Suprapubic skin (tissue), 4 donors: ENCODE data around the gene TBC1D22A. TPM values are rescaled to one million over a fixed set of nuclear protein-coding genes. Genes with fewer than 3 reads are reported as not detected.

Source experiments
- DNase-seq, 2 donors: peaks; one replicate each; pipeline ENCODE4 v3.0.0-alpha.2; 2019; ENCODE audit warnings: low spot score in 2 of 2
- H3K27ac ChIP-seq: fragments of 200-600 bp; sonication (generic); one replicate; pipeline ENCODE4 v1.5.1; 2019
- H3K27me3 ChIP-seq: fragments of 200-600 bp; sonication (generic); one replicate; pipeline ENCODE4 v1.5.1; 2019
- H3K36me3 ChIP-seq: fragments of 200-600 bp; sonication (generic); one replicate; pipeline ENCODE4 v1.5.1; 2019
- H3K4me1 ChIP-seq: fragments of 200-600 bp; sonication (generic); one replicate; pipeline ENCODE4 v1.5.1; 2019
- H3K4me3 ChIP-seq: fragments of 200-600 bp; sonication (generic); one replicate; pipeline ENCODE4 v1.5.1; 2019; ENCODE audit warnings: mild to moderate bottlenecking
- H3K9me3 ChIP-seq: fragments of 200-600 bp; sonication (generic); one replicate; pipeline ENCODE4 v1.5.1; 2019
- EP300 ChIP-seq: sonication (generic); formaldehyde crosslinking; IDR thresholded peaks from one replicate; pipeline ENCODE4 v1.6.1; 2017; ENCODE audit warnings: antibody characterized with exemption
- POLR2A ChIP-seq, 2 donors: fragments of 450-650 bp; IDR thresholded peaks; one replicate each; pipeline ENCODE4 v1.6.1; 2017; ENCODE audit warnings: antibody characterized with exemption in 2 of 2, mild to moderate bottlenecking in 2 of 2, moderate library complexity in 2 of 2
- POLR2AphosphoS5 ChIP-seq, 3 donors: sonication (generic); formaldehyde crosslinking; IDR thresholded peaks; one replicate each; pipeline ENCODE4 v1.6.1; 2017; ENCODE audit warnings: antibody characterized with exemption in 3 of 3
- WGBS: methylation state at CpG from one replicate; pipeline ENCODE4 v1.1.5; 2018; 5-methylcytosine and 5-hydroxymethylcytosine counted together
- total RNA-seq, 4 donors: library from RNA; depleted of rRNA; stranded (reverse); fragments of >200 nt; gene quantifications; one replicate each; pipeline ENCODE4 v1.1.0, GENCODE V29; 2016
- TF ChIP-seq, protein P1 (sequence below), 2 donors: fragments of 200-600 bp in 1 of 2; fragments of 450-650 bp in 1 of 2; sonication (generic) in 1 of 2; IDR thresholded peaks; one replicate each; pipeline ENCODE4 v1.5.1; 2016 to 2019; ENCODE audit warnings: antibody characterized with exemption in 2 of 2, mild to moderate bottlenecking in 1 of 2, moderate library complexity in 1 of 2

TBC1D22A gene
- total RNA-seq, 4 donors from 2014 or later: 24.8 to 43.2 (median 35.4) TPM

- H3K9me3 ChIP-seq: no peaks in the 10 kb centered on the region
- TF ChIP-seq POLR2A (IDR thresholded peaks at IDR 0.05) (no peak), EP300 (no peak)
- TF ChIP-seq, protein P1, sequence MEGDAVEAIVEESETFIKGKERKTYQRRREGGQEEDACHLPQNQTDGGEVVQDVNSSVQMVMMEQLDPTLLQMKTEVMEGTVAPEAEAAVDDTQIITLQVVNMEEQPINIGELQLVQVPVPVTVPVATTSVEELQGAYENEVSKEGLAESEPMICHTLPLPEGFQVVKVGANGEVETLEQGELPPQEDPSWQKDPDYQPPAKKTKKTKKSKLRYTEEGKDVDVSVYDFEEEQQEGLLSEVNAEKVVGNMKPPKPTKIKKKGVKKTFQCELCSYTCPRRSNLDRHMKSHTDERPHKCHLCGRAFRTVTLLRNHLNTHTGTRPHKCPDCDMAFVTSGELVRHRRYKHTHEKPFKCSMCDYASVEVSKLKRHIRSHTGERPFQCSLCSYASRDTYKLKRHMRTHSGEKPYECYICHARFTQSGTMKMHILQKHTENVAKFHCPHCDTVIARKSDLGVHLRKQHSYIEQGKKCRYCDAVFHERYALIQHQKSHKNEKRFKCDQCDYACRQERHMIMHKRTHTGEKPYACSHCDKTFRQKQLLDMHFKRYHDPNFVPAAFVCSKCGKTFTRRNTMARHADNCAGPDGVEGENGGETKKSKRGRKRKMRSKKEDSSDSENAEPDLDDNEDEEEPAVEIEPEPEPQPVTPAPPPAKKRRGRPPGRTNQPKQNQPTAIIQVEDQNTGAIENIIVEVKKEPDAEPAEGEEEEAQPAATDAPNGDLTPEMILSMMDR (IDR thresholded peaks at IDR 0.05): no peak
- no peaks in the 10 kb centered on the region for H3K27me3 ChIP-seq
- H3K4me1 ChIP-seq: peaks cover 12% of the 10 kb centered on the region
- peaks cover 8% of the 10 kb centered on the region for H3K36me3 ChIP-seq
- no peak overlapping the region for H3K4me3 ChIP-seq
- H3K27ac ChIP-seq: no peak overlapping the region
- no peak for DNase-seq
- 88% methylated on average over 31 of the region's 31 CpGs for WGBS
Observed at GRCh38 chr22:47155131-47155885, 392.9 kb downstream of the TBC1D22A start.

- TF ChIP-seq POLR2A (IDR thresholded peaks at IDR 0.05) (no peak), POLR2AphosphoS5 (IDR thresholded peaks at IDR 0.05) (no peak), EP300 (no peak)
- TF ChIP-seq, protein P1 (IDR thresholded peaks at IDR 0.05): no peak
- peaks cover 12% of the 10 kb centered on the region for H3K4me1 ChIP-seq
- no peak overlapping the region for H3K27ac ChIP-seq
- WGBS: 87% methylated on average over 8 of the region's 9 CpGs
- DNase-seq: no peak
- H3K9me3 ChIP-seq: no peaks in the 10 kb centered on the region
- H3K27me3 ChIP-seq: no peaks in the 10 kb centered on the region
- no peak overlapping the region for H3K4me3 ChIP-seq
- peaks cover 8% of the 10 kb centered on the region for H3K36me3 ChIP-seq
Observed at GRCh38 chr22:47155912-47156311, 393.5 kb downstream of the TBC1D22A start.

DNA sequence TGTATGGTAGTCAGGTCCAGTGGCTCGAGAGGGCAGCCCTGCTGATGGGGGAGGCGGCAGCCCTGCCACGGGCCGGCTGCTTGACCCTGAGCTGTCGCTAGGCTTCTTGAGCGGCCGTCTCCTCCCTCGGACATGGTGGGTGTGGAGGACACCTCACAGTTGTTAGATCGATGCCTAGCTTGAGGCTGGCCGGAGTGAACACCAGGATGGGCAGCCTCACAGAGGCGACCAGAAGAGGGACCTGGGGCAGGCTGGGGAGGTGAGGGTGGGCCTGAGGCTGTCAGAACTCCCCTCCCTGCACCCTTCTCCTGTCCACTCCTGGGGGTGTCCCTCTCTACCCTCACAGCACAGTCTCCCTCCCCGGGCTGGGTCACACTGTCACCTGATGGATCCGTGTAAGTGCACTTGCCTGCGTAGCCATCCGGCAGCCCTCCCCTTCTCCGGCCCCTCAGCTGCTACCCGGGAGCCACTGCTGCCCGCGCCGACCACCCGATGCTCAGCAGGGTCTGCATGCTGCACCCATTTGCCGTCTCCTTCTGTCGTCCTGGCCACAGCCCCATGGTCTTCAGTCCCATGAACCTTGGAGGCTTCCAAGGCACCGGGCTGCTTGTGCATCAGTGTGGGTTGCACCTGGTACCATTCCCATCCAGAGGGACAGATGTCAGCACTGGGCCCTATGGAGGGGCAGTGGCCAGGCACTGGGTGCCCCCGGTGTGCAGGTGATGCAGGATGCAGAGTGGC, 394.1 kb downstream of the TBC1D22A start:
- Histone ChIP-seq H3K4me1 (peaks cover 12% of the 10 kb centered on the region), H3K9me3 (no peaks in the 10 kb centered on the region), H3K36me3 (peaks cover 8% of the 10 kb centered on the region), H3K27me3 (no peaks in the 10 kb centered on the region), H3K27ac (no peak overlapping the region), H3K4me3 (no peak overlapping the region)
- no peak for DNase-seq
- 95% methylated on average over 15 of the region's 25 CpGs for WGBS
- TF ChIP-seq EP300: no peak
- TF ChIP-seq, protein P1 (IDR thresholded peaks at IDR 0.05): no peak
- no peak for TF ChIP-seq POLR2A (IDR thresholded peaks at IDR 0.05)

GRCh38 chr22:47157093-47157420, 394.6 kb downstream of the TBC1D22A start:
- Histone ChIP-seq H3K27ac (no peak overlapping the region), H3K9me3 (no peaks in the 10 kb centered on the region), H3K4me3 (no peak overlapping the region), H3K4me1 (peaks cover 12% of the 10 kb centered on the region), H3K36me3 (peaks cover 8% of the 10 kb centered on the region), H3K27me3 (no peaks in the 10 kb centered on the region)
- DNase-seq: no peak
- no peak for TF ChIP-seq POLR2AphosphoS5 (IDR thresholded peaks at IDR 0.05)
- no peak for TF ChIP-seq EP300
- TF ChIP-seq, protein P1 (IDR thresholded peaks at IDR 0.05): no peak
- TF ChIP-seq POLR2A (IDR thresholded peaks at IDR 0.05): no peak
- 87% methylated on average over 14 of the region's 15 CpGs for WGBS

DNA sequence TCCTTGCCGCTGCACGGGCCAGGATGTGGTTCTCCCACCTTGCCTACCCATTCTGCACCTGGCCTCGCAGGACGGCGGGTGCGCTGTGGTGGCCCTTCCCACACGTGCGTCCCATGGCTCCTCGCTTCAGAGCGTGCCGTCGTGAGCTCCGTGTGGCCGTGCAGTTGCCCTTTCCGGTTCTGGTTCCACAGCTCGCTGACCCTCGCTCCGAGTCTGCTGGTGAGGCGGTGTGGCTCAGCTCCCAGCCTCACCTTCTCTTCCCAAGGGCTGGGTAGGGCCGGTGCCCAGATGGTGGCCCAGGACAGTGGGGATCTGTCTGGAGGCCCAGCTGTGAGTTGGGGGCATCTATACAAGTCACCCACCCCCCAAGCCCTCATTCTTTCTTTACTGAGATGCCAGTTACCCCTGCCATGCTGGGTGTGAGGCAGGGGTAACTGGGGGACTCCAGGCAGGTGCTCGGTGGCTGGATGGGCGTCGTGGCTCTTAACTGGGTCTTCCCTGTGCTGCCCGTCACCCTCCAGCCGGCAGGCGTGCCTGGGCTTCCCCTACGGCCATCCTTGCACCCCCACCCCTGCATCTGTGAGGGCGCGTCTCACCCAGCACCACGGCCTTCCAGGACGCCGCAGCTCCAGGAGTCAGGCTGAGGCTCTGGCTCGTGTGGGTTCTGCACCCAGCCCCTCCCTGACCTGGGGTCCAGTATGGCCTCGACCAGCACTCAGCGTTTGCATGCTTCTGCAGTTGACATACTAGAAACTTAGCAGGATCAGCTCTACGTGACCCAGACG, 395.2 kb downstream of the TBC1D22A start:
- no peak for DNase-seq
- Histone ChIP-seq H3K4me1 (peaks cover 12% of the 10 kb centered on the region), H3K4me3 (no peak overlapping the region), H3K27me3 (no peaks in the 10 kb centered on the region), H3K27ac (no peak overlapping the region), H3K9me3 (no peaks in the 10 kb centered on the region), H3K36me3 (peaks cover 8% of the 10 kb centered on the region)
- WGBS: 96% methylated on average over 31 of the region's 37 CpGs
- TF ChIP-seq, protein P1 (IDR thresholded peaks at IDR 0.05): no peak
- TF ChIP-seq POLR2AphosphoS5 (IDR thresholded peaks at IDR 0.05) (no peak), EP300 (no peak), POLR2A (IDR thresholded peaks at IDR 0.05) (no peak)
